HCT116 (cell line): ENCODE measurements around the gene ATP12A. TPM values are rescaled to one million over a fixed set of nuclear protein-coding genes. Genes with fewer than 3 reads are reported as not detected.

Source experiments
- ATAC-seq: fragments of 200-7000 bp; cut with Tn5 transposase; 2 replicates; pipeline ENCODE4 v1.9.1; 2020; ENCODE audit warnings: mild to moderate bottlenecking, moderate library complexity
- BruUV-seq: library from RNA; stranded (reverse); fragments of 400-500 nt; replicated peaks from 2 replicates; lab custom pipeline; 2021; lab: Mats Ljungman, UMichigan
- CTCF ChIA-PET: fragments of 300-600 bp; sonication (Branson Sonifier 250); formaldehyde crosslinking; loops from one replicate; lab custom pipeline; 2021; ENCODE audit warnings: antibody characterized with exemption; lab: Charles Lee
- POLR2A ChIA-PET: fragments of 300-600, 350-600 bp; sonication (Branson Sonifier 250); formaldehyde crosslinking; loops from one replicate; lab custom pipeline; 2021; ENCODE audit warnings: antibody characterized with exemption; lab: Charles Lee
- RAD21 ChIA-PET, 2 experiments: fragments of 300-600 bp; sonication (Branson Sonifier 250); formaldehyde crosslinking; loops; one replicate each; lab custom pipeline; 2023; ENCODE audit warnings: low total read pairs in 2 of 2; ENCODE audit not compliant: uncharacterized antibody in 2 of 2, unreplicated experiment in 2 of 2, low non-redundant PET in 1 of 2; lab: Charles Lee
- DNase-seq: peaks from one replicate; pipeline ENCODE4 v3.0.0-alpha.2; 2010; ENCODE audit warnings: low read depth, low spot score
- H2AFZ ChIP-seq: fragments of 200-600 bp; shearing (Covaris generic), sonication (generic); 2 replicates; pipeline ENCODE4 v1.6.1; 2017; ENCODE audit warnings: low read depth, mixed run types, mixed read lengths, antibody characterized with exemption, low read length; ENCODE audit not compliant: poor library complexity, severe bottlenecking
- H3K27ac ChIP-seq: 2 replicates; pipeline ENCODE4 v1.5.1; 2012; ENCODE audit warnings: low read depth, low read length
- H3K27me3 ChIP-seq: fragments of 200-600 bp; sonication (generic); 2 replicates; pipeline ENCODE4 v1.6.1; 2016; ENCODE audit warnings: mixed run types, low read length, mixed read lengths; ENCODE audit not compliant: insufficient read depth
- H3K36me3 ChIP-seq, 2 experiments: fragments of 200-500 bp in 1 of 2; fragments of 200-600 bp in 1 of 2; sonication (Bioruptor generic) in 1 of 2; sonication (generic) in 1 of 2; 2 replicates each; pipeline versions ENCODE4 v1.5.1 to v1.6.1; 2014 to 2016; ENCODE audit warnings: low read length in 2 of 2, inconsistent platforms in 1 of 2, mixed read lengths in 1 of 2, mixed run types in 1 of 2; ENCODE audit not compliant: insufficient read depth in 2 of 2, control insufficient read depth in 1 of 2
- H3K4me1 ChIP-seq, 2 experiments: fragments of 200-600 bp in 1 of 2; sonication (generic) in 1 of 2; 2 replicates each; pipeline versions ENCODE4 v1.5.1 to v1.6.1; 2012 to 2017; ENCODE audit warnings: low read length in 2 of 2, inconsistent platforms in 1 of 2, mild to moderate bottlenecking in 1 of 2, mixed read lengths in 1 of 2, mixed run types in 1 of 2, moderate library complexity in 1 of 2; ENCODE audit not compliant: insufficient read depth in 2 of 2, control insufficient read depth in 1 of 2
- H3K4me2 ChIP-seq: fragments of 200-600 bp; sonication (generic); 2 replicates; pipeline ENCODE4 v1.6.1; 2017; ENCODE audit warnings: mixed run types, low read length, mixed read lengths
- H3K4me3 ChIP-seq, 2 experiments: fragments of 200-600 bp in 1 of 2; sonication (generic) in 1 of 2; replicated peaks in 1 of 2; 2 replicates each; pipeline ENCODE4 v1.5.1; 2011 to 2016; ENCODE audit warnings: low read length in 2 of 2, control low read depth in 1 of 2, low read depth in 1 of 2, mild to moderate bottlenecking in 1 of 2, mixed read lengths in 1 of 2, mixed run types in 1 of 2
- H3K79me2 ChIP-seq: fragments of 200-600 bp; sonication (generic); 2 replicates; pipeline ENCODE4 v1.6.1; 2017; ENCODE audit warnings: mild to moderate bottlenecking, mixed run types, low read length, moderate library complexity, mixed read lengths; ENCODE audit not compliant: insufficient read depth
- H3K9ac ChIP-seq: fragments of 200-600 bp; sonication (generic); 2 replicates; pipeline ENCODE4 v1.6.1; 2016; ENCODE audit warnings: low read length, mixed read lengths
- H3K9me2 ChIP-seq: fragments of 200-600 bp; sonication (generic), shearing (Covaris generic); 2 replicates; pipeline ENCODE4 v1.6.1; 2017; ENCODE audit warnings: mixed run types, mild to moderate bottlenecking, moderate library complexity; ENCODE audit not compliant: insufficient read depth
- H3K9me3 ChIP-seq, 2 experiments: fragments of 200-500 bp in 1 of 2; fragments of 200-600 bp in 1 of 2; sonication (Bioruptor generic) in 1 of 2; sonication (generic) in 1 of 2; 2 replicates each; pipeline ENCODE4 v1.6.1; 2014 to 2017; ENCODE audit warnings: low read length in 2 of 2, mixed read lengths in 2 of 2, inconsistent platforms in 1 of 2, low read depth in 1 of 2, mild to moderate bottlenecking in 1 of 2, mixed run types in 1 of 2, moderate library complexity in 1 of 2; ENCODE audit not compliant: control insufficient read depth in 1 of 2, insufficient read depth in 1 of 2
- H4K20me1 ChIP-seq: fragments of 200-600 bp; sonication (generic), shearing (Covaris generic); 2 replicates; pipeline ENCODE4 v1.6.1; 2017; ENCODE audit warnings: mixed run types, mild to moderate bottlenecking, moderate library complexity; ENCODE audit not compliant: insufficient read depth
- CEBPB ChIP-seq: IDR thresholded peaks from 2 replicates; pipeline ENCODE4 v1.6.1; 2012; ENCODE audit warnings: low read depth
- EZH2phosphoT487 ChIP-seq: fragments of 200-600 bp; IDR thresholded peaks from 2 replicates; pipeline ENCODE4 v1.6.1; 2018; ENCODE audit warnings: antibody characterized with exemption, borderline replicate concordance
- POLR2A ChIP-seq: IDR thresholded peaks from 2 replicates; pipeline ENCODE4 v1.7.0; 2011; ENCODE audit warnings: borderline replicate concordance; ENCODE audit not compliant: insufficient read depth, insufficient read length; ENCODE audit errors: extremely low read depth
- POLR2AphosphoS5 ChIP-seq: IDR thresholded peaks from 2 replicates; pipeline ENCODE4 v1.6.1; 2011; ENCODE audit warnings: mild to moderate bottlenecking, low read depth, low read length, moderate library complexity
- RAD21 ChIP-seq: IDR thresholded peaks from 2 replicates; pipeline ENCODE4 v1.6.1; 2012; ENCODE audit warnings: low read depth, mild to moderate bottlenecking
- REST ChIP-seq: IDR thresholded peaks from 2 replicates; pipeline ENCODE4 v1.6.1; 2012; ENCODE audit warnings: low read depth
- YY1 ChIP-seq: IDR thresholded peaks from 2 replicates; pipeline ENCODE4 v1.6.1; 2011; ENCODE audit warnings: low read length, low read depth, moderate library complexity, mild to moderate bottlenecking; ENCODE audit not compliant: insufficient replicate concordance; ENCODE audit errors: extremely low read depth
- ZFX ChIP-seq: fragments of 450-650 bp; IDR thresholded peaks from 2 replicates; pipeline ENCODE4 v1.6.1; 2017
- ZNF274 ChIP-seq: fragments of 200-500 bp; sonication (Bioruptor generic); IDR thresholded peaks from 2 replicates; pipeline ENCODE4 v1.6.1; 2014; ENCODE audit warnings: mild to moderate bottlenecking, low read depth, low read length, inconsistent platforms
- intact Hi-C: fragments of 100-400 bp; cut with micrococcal nuclease; formaldehyde crosslinking; loops from 2 replicates; pipeline ENCODE4 v1.10.0; 2022
- total RNA-seq: library from RNA; stranded (reverse); gene quantifications from one replicate; pipeline ENCODE4 v1.2.1, GENCODE V29; 2021; ENCODE audit not compliant: unreplicated experiment
- TF ChIP-seq, protein P1 (sequence below): IDR thresholded peaks from 2 replicates; pipeline ENCODE4 v1.6.1; 2011; ENCODE audit warnings: mild to moderate bottlenecking, low read length, moderate library complexity; ENCODE audit not compliant: insufficient replicate concordance; ENCODE audit errors: extremely low read depth

Gene ATP12A
- total RNA-seq, 1 experiment from 2014 or later = 0.30 TPM

DNA sequence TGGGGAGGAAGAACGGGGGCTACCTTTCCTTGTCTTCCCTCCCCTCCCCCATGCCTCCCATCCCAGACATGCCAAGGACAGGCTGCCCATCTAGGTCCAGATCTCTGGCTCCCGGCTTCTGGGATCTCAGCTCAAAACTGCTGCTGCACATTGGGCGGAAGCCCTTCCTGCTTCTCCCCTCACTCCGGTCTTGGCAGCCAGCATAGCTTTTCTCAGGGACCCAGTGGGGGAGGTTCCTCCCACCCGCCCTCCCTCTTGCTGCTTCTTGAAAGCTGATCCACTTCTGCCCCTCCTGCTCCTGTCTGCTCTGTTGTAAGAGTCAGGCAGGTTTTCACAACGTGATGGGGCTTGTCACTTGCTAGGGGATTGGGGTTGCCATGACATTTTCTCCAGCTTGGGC, 62.1 kb downstream of the ATP12A start:
- CTCF ChIA-PET = interaction anchor here (0.7 kb wide), 1 partner anchor 13 kb away, joined by 3 read pairs; no protein-coding TSS in a partner anchor

More for the DNA sequence above, 62.1 kb downstream of the ATP12A start:
- Histone ChIP-seq H3K9me2 (no peaks in the 10 kb centered on the region), H3K9ac (no peak overlapping the region), H3K27me3 (no peaks in the 10 kb centered on the region), H2AFZ (no peak overlapping the region), H3K4me2 (no peak overlapping the region), H3K4me1 (peaks cover 0 to 7% of the 10 kb centered on the region in 2 experiments; a peak in 1 of 4 replicates), H3K9me3 (no peaks in the 10 kb centered on the region), H4K20me1 (no peaks in the 10 kb centered on the region), H3K36me3 (no peaks in the 10 kb centered on the region), H3K4me3 (no peak overlapping the region), H3K27ac (no peak overlapping the region), H3K79me2 (no peaks in the 10 kb centered on the region)
- no peak for TF ChIP-seq CEBPB
- no peak for TF ChIP-seq EZH2phosphoT487
- TF ChIP-seq ZFX = no peak
- TF ChIP-seq POLR2A = no peak
- TF ChIP-seq, protein P1, sequence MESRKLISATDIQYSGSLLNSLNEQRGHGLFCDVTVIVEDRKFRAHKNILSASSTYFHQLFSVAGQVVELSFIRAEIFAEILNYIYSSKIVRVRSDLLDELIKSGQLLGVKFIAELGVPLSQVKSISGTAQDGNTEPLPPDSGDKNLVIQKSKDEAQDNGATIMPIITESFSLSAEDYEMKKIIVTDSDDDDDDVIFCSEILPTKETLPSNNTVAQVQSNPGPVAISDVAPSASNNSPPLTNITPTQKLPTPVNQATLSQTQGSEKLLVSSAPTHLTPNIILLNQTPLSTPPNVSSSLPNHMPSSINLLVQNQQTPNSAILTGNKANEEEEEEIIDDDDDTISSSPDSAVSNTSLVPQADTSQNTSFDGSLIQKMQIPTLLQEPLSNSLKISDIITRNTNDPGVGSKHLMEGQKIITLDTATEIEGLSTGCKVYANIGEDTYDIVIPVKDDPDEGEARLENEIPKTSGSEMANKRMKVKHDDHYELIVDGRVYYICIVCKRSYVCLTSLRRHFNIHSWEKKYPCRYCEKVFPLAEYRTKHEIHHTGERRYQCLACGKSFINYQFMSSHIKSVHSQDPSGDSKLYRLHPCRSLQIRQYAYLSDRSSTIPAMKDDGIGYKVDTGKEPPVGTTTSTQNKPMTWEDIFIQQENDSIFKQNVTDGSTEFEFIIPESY = no peak
- TF ChIP-seq YY1 = no peak
- TF ChIP-seq REST = no peak
- no peak for TF ChIP-seq ZNF274
- no peak for TF ChIP-seq POLR2AphosphoS5
- no peak for TF ChIP-seq RAD21
- ChIA-PET POLR2A (no interaction called here), RAD21 (no interaction called here)
- DNase-seq = no peak
- no peak for ATAC-seq
- no TSS peak for BruUV-seq
- intact Hi-C loops = no loop called here
